ENCODE data around the gene KCNIP2. TPM values are rescaled to one million over a fixed set of nuclear protein-coding genes. Genes with fewer than 3 reads are reported as not detected.

The KCNIP2 gene
- total RNA-seq, 6 experiments from 2014 or later: 0.53 to 1.9 (median 1.1) TPM

- no CpG with 5 or more reads among the region's 6 CpGs for WGBS (ENCODE audit: insufficient coverage, low coverage, low lambda C conversion rate, missing lambda C conversion rate)
- ATAC-seq (no peak), DNase-seq (no peak)
- no peak overlapping the region for H3K4me3 ChIP-seq
- H3K9me3 ChIP-seq: no peaks in the 10 kb centered on the region
- TF ChIP-seq POLR2A (IDR thresholded peaks at IDR 0.05) (no peak), CTCF (IDR thresholded peaks at IDR 0.05) (no peak)
- no peaks in the 10 kb centered on the region for H3K36me3 ChIP-seq
- H3K27ac ChIP-seq: no peak overlapping the region
- H3K4me1 ChIP-seq: peaks cover 0 to 9% (median 2%) of the 10 kb centered on the region in 4 donors
- no peaks in the 10 kb centered on the region for H3K27me3 ChIP-seq
- intact Hi-C loops (cut with DNase I): loop anchor here in 1 of 2 donors (5.0 kb wide), 1 partner anchor 169 kb away; no protein-coding TSS in a partner anchor
Observed at GRCh38 chr10:101838416-101838970, 5.1 kb downstream of the KCNIP2 start.

- Histone ChIP-seq H3K4me1 (peaks cover 0 to 9% (median 2%) of the 10 kb centered on the region in 4 donors), H3K27me3 (no peaks in the 10 kb centered on the region), H3K36me3 (no peaks in the 10 kb centered on the region), H3K27ac (no peak overlapping the region), H3K9me3 (no peaks in the 10 kb centered on the region), H3K4me3 (no peak overlapping the region)
- ATAC-seq: no peak
- intact Hi-C loops (cut with DNase I): loop anchor here in 1 of 2 donors (5.0 kb wide), 1 partner anchor 170 kb away; no protein-coding TSS in a partner anchor
- DNase-seq: peak in 2 of 3 donors; percentile 10 to 19
- 83% methylated on average over 2 of the region's 2 CpGs for WGBS (ENCODE audit: insufficient coverage, low coverage, low lambda C conversion rate, missing lambda C conversion rate)
- TF ChIP-seq POLR2A (IDR thresholded peaks at IDR 0.05) (no peak), CTCF (IDR thresholded peaks at IDR 0.05) (no peak)
Observed at GRCh38 chr10:101837748-101838147, 5.9 kb downstream of the KCNIP2 start.

GRCh38 chr10:101835362-101835761 lies 8.2 kb downstream of the KCNIP2 start:
- ATAC-seq (no peak), DNase-seq (peak in 1 of 3 donors; percentile 5)
- peaks cover 0 to 7% (median 0%) of the 10 kb centered on the region in 4 donors for H3K4me1 ChIP-seq
- 92% methylated on average over 2 of the region's 4 CpGs for WGBS (ENCODE audit: insufficient coverage, low coverage, low lambda C conversion rate, missing lambda C conversion rate)
- H3K27ac ChIP-seq: no peak overlapping the region
- H3K9me3 ChIP-seq: no peaks in the 10 kb centered on the region
- intact Hi-C loops (cut with DNase I): loop anchor here in 1 of 2 donors (5.0 kb wide), 1 partner anchor 172 kb away; no protein-coding TSS in a partner anchor
- no peaks in the 10 kb centered on the region for H3K36me3 ChIP-seq
- no peaks in the 10 kb centered on the region for H3K27me3 ChIP-seq
- no peak overlapping the region for H3K4me3 ChIP-seq
- TF ChIP-seq CTCF (IDR thresholded peaks at IDR 0.05) (no peak), POLR2A (IDR thresholded peaks at IDR 0.05) (no peak)

GRCh38 chr10:101834341-101834740 lies 9.3 kb downstream of the KCNIP2 start:
- intact Hi-C loops (cut with DNase I): no loop called here
- H3K27me3 ChIP-seq: no peaks in the 10 kb centered on the region
- ATAC-seq (no peak), DNase-seq (peak in 2 of 3 donors; percentile 33 to 65)
- no peaks in the 10 kb centered on the region for H3K36me3 ChIP-seq
- no peak overlapping the region for H3K27ac ChIP-seq
- TF ChIP-seq POLR2A (IDR thresholded peaks at IDR 0.05): no peak
- TF ChIP-seq CTCF (IDR thresholded peaks at IDR 0.05): no peak
- peaks cover 0 to 7% (median 0%) of the 10 kb centered on the region in 4 donors for H3K4me1 ChIP-seq
- WGBS (ENCODE audit: insufficient coverage, low coverage, low lambda C conversion rate, missing lambda C conversion rate): 45% methylated on average over 2 of the region's 8 CpGs
- H3K4me3 ChIP-seq: no peak overlapping the region
- H3K9me3 ChIP-seq: no peaks in the 10 kb centered on the region

Data from right lobe of liver (tissue), 6 donors.